B cell (primary cell): ENCODE data around the gene SMAD9.

ENCODE experiments used
- EZH2 ChIP-seq: IDR thresholded peaks from 2 replicates; pipeline ENCODE4 v1.6.1; 2012; ENCODE audit warnings: borderline replicate concordance, low read depth, mild to moderate bottlenecking, moderate library complexity, low read length; ENCODE audit not compliant: insufficient read depth, poor library complexity, severe bottlenecking
- TF ChIP-seq, protein P1 (sequence below): fragments of 200-600 bp; IDR thresholded peaks from one replicate; pipeline ENCODE4 v1.8.0; 2022; ENCODE audit warnings: antibody characterized with exemption, mild to moderate bottlenecking

DNA sequence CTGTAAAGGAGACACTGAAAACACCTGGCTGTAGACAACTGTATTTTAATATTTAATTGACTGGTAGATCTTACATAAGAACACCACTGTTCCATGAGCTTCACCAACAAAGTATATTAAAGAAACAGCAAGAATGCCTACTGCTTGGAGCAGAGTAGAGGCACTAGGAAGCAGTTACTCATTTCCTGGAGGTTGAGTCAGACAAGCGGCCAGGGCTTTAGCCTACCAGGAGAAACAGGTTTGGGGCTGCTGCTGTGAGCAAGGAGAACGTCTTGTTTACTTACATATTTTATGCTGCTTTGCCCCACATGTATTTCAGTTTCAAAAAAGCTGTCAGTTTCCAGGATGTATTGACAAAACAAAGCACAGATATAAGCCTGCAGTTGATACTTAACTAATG, 45.7 kb upstream of the SMAD9 start:
- TF ChIP-seq, protein P1, sequence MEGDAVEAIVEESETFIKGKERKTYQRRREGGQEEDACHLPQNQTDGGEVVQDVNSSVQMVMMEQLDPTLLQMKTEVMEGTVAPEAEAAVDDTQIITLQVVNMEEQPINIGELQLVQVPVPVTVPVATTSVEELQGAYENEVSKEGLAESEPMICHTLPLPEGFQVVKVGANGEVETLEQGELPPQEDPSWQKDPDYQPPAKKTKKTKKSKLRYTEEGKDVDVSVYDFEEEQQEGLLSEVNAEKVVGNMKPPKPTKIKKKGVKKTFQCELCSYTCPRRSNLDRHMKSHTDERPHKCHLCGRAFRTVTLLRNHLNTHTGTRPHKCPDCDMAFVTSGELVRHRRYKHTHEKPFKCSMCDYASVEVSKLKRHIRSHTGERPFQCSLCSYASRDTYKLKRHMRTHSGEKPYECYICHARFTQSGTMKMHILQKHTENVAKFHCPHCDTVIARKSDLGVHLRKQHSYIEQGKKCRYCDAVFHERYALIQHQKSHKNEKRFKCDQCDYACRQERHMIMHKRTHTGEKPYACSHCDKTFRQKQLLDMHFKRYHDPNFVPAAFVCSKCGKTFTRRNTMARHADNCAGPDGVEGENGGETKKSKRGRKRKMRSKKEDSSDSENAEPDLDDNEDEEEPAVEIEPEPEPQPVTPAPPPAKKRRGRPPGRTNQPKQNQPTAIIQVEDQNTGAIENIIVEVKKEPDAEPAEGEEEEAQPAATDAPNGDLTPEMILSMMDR = no peak
- TF ChIP-seq EZH2 = no peak
